Gastroesophageal sphincter (tissue), 3 donors: Measurements from ENCODE around the gene PGRMC2.

Experiments used
- EP300 ChIP-seq: sonication (generic); formaldehyde crosslinking; IDR thresholded peaks from one replicate; pipeline ENCODE4 v1.6.1; 2017; ENCODE audit warnings: antibody characterized with exemption, mild to moderate bottlenecking
- POLR2A ChIP-seq, 2 donors: fragments of 450-650 bp; IDR thresholded peaks; one replicate each; pipeline ENCODE4 v1.6.1; 2017; ENCODE audit warnings: antibody characterized with exemption in 2 of 2, mild to moderate bottlenecking in 2 of 2, moderate library complexity in 1 of 2
- POLR2AphosphoS5 ChIP-seq: sonication (generic); formaldehyde crosslinking; IDR thresholded peaks from one replicate; pipeline ENCODE4 v1.6.1; 2017; ENCODE audit warnings: antibody characterized with exemption
- TF ChIP-seq, protein P1 (sequence below), 4 experiments: fragments of 200-600 bp in 2 of 4; fragments of 450-650 bp in 2 of 4; sonication (generic) in 1 of 4; IDR thresholded peaks; one replicate each; pipeline ENCODE4 v1.5.1; 2017 to 2019; ENCODE audit warnings: antibody characterized with exemption in 4 of 4, mild to moderate bottlenecking in 2 of 4, moderate library complexity in 2 of 4

DNA sequence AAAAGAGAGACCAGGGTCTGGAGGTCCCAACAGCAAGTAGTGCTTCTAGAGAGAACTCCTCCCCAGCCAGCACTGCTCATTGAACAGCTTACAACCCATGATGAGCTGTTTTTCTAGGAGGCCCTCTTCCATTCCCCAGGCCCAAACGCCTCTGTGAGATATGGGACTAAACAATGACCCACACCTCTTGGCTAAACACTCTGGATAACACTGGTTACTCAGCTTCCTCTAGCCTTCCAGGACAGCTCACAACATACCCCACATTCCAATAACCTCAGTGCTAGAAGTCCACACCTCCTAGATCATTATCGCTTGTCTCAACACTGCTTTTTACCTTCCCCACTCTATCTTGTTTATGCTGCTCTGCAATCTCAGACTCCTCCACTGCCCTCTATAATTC, 35.4 kb upstream of the PGRMC2 start:
- TF ChIP-seq POLR2AphosphoS5, result no peak
- no peak for TF ChIP-seq EP300
- TF ChIP-seq, protein P1, sequence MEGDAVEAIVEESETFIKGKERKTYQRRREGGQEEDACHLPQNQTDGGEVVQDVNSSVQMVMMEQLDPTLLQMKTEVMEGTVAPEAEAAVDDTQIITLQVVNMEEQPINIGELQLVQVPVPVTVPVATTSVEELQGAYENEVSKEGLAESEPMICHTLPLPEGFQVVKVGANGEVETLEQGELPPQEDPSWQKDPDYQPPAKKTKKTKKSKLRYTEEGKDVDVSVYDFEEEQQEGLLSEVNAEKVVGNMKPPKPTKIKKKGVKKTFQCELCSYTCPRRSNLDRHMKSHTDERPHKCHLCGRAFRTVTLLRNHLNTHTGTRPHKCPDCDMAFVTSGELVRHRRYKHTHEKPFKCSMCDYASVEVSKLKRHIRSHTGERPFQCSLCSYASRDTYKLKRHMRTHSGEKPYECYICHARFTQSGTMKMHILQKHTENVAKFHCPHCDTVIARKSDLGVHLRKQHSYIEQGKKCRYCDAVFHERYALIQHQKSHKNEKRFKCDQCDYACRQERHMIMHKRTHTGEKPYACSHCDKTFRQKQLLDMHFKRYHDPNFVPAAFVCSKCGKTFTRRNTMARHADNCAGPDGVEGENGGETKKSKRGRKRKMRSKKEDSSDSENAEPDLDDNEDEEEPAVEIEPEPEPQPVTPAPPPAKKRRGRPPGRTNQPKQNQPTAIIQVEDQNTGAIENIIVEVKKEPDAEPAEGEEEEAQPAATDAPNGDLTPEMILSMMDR (IDR thresholded peaks at IDR 0.05), result no peak
- no peak for TF ChIP-seq POLR2A (IDR thresholded peaks at IDR 0.05)
